IgD-negative memory B cell (primary cell): Measurements from ENCODE around the gene SUN3. TPM values are rescaled to one million over a fixed set of nuclear protein-coding genes. Genes with fewer than 3 reads are reported as not detected.

ENCODE experiments used
- H3K27ac Mint-ChIP-seq, 3 donors: one replicate each; pipeline ENCODE4 v1.8.0; 2020 to 2022; ENCODE audit warnings: mild to moderate bottlenecking in 3 of 3, mixed read lengths in 3 of 3, moderate library complexity in 1 of 3
- H3K27me3 Mint-ChIP-seq: one replicate; pipeline ENCODE4 v1.8.0; 2021; ENCODE audit warnings: mixed read lengths
- H3K36me3 Mint-ChIP-seq: one replicate; pipeline ENCODE4 v1.8.0; 2020; ENCODE audit warnings: mild to moderate bottlenecking, mixed read lengths
- H3K4me1 Mint-ChIP-seq, 3 donors: one replicate each; pipeline ENCODE4 v1.8.0; 2020 to 2022; ENCODE audit warnings: mixed read lengths in 3 of 3, mild to moderate bottlenecking in 1 of 3
- H3K4me3 Mint-ChIP-seq, 4 donors: one replicate each; pipeline ENCODE4 v1.8.0; 2020 to 2022; ENCODE audit warnings: mild to moderate bottlenecking in 4 of 4, mixed read lengths in 4 of 4, moderate library complexity in 3 of 4
- H3K9me3 Mint-ChIP-seq, 3 donors: one replicate each; pipeline ENCODE4 v1.8.0; 2020 to 2021; ENCODE audit warnings: mixed read lengths in 3 of 3, mild to moderate bottlenecking in 1 of 3
- polyA plus RNA-seq: library from polyadenylated mRNA; unstranded; fragments of 300-500 nt; fragmentation: Illumina TruSeq; gene quantifications from one replicate; pipeline ENCODE4 v1.2.3, GENCODE V29; 2021

Gene SUN3, protein sequence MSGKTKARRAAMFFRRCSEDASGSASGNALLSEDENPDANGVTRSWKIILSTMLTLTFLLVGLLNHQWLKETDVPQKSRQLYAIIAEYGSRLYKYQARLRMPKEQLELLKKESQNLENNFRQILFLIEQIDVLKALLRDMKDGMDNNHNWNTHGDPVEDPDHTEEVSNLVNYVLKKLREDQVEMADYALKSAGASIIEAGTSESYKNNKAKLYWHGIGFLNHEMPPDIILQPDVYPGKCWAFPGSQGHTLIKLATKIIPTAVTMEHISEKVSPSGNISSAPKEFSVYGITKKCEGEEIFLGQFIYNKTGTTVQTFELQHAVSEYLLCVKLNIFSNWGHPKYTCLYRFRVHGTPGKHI
- polyA plus RNA-seq, result not detected

DNA sequence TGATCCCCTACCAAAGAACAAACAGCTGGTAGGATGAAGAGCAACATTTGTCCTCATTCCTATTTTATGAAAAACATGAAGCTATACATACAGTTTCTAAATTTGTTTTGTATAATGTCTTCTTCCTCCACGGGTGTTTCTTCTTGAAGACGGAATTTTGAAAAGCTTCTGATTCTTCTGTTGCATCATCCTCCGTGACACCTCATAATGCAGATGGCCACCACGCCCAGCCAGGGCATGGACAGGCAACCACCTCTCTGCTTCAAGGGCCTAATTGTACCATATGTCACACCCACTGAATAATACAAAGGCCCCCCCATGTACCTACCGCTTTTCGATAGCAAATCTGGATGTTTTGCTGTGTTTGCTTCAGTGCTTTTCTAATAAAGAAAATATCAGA is at the start of gene SUN3:
SUN3 (minus strand) TSS at position 170 of the 400 bp plus-strand sequence; CDS start at position 1, 169 bp downstream.
- peaks cover 7% of the 10 kb centered on the region for H3K36me3 Mint-ChIP-seq
- peaks cover 35% of the 10 kb centered on the region for H3K27me3 Mint-ChIP-seq
- peaks cover 0 to 2% (median 0%) of the 10 kb centered on the region in 3 donors for H3K4me1 Mint-ChIP-seq
- H3K27ac Mint-ChIP-seq, result no peak within 1 kb of the TSS
- H3K4me3 Mint-ChIP-seq, result no peak within 1 kb of the TSS
- peaks cover 7 to 11% (median 10%) of the 10 kb centered on the region in 3 donors for H3K9me3 Mint-ChIP-seq

DNA sequence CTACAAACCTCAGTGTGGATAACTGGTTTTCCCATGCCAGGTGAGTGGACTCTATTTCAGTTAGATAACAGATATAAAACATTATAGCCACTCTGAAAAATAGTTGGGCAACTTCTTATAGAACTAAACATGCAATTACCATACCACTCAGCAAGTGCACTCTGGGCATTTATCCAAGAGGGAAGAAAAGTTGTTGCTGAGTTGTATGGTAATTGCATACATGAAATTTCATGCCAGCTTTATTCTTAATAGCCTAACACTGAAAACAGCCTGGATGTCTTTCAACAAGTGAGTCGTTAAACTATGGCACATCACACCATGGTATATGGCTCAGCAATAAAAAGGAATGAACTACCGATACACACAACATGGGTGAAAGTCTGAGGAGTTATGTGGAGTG is 49.6 kb upstream of the SUN3 start:
- Mint-ChIP-seq H3K9me3 (no peaks in the 10 kb centered on the region), H3K27me3 (no peaks in the 10 kb centered on the region), H3K36me3 (peaks cover 1% of the 10 kb centered on the region), H3K4me3 (no peak overlapping the region), H3K4me1 (no peaks in the 10 kb centered on the region), H3K27ac (no peak overlapping the region)

DNA sequence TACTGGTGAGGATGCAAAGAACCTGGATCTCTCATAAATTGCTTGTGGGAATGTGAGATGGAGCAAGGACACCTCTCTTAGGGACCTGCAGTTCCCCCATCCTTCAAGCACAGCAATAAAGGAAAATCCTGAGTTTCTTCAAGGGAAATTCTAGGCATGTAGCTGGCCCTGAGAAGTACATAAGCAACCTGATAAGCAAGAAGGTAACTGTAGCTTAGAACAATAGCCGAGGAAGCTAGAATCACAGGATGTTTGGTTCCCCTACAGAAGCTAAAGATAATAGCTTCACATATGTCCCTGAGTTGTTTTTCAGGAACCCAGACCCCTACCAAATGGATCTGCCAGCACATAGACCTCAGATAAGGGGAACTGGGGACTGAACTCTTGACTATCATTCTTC is 48.5 kb upstream of the SUN3 start:
- Mint-ChIP-seq H3K27ac (no peak overlapping the region), H3K4me3 (no peak overlapping the region), H3K36me3 (peaks cover 1% of the 10 kb centered on the region), H3K27me3 (no peaks in the 10 kb centered on the region), H3K4me1 (no peaks in the 10 kb centered on the region), H3K9me3 (no peaks in the 10 kb centered on the region)

DNA sequence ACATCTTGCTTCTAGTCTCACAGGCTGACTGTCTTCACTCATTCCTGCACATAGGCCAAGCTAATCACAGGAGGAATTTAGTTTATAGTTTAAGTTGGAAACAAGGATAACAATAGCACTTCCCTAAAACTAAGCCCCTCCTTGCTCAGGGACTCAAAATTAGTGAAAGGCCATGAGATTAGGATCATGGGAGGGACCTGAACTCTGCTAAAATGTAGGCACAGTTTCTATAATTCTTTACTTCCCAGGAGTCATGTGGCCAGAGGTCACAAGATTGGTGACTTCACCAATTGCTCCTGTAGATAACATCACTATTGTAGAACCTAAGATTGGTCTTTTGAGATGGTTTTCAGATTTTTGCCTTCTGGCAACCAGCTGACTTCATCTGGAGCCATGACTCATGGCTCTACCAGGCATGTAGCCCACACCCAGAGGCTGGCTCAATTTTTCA is 45.3 kb upstream of the SUN3 start:
- H3K4me1 Mint-ChIP-seq, result no peaks in the 10 kb centered on the region
- H3K9me3 Mint-ChIP-seq, result peaks cover 0 to 6% (median 1%) of the 10 kb centered on the region in 3 donors
- H3K27me3 Mint-ChIP-seq, result no peaks in the 10 kb centered on the region
- no peak overlapping the region for H3K4me3 Mint-ChIP-seq
- no peak overlapping the region for H3K27ac Mint-ChIP-seq
- peaks cover 1% of the 10 kb centered on the region for H3K36me3 Mint-ChIP-seq

DNA sequence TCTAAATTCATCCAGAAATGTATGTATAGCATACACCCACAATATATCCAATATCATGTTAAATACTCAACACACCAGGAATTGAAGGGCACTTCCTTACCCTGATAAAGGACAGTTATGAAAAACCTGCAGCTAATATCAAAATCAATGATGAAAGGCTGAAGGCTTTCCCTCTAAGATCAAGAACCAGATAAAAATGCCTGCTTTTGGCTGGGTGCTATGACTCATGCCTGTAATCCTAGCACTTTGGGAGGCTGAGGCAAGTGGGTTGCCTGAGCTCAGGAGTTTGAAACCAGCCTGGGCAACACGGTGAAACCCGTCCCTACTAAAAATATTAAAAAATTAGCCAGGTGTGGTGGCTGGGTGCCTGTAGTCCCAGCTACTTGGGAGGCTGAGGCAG is 38.6 kb upstream of the SUN3 start:
- no peak overlapping the region for H3K27ac Mint-ChIP-seq
- peaks cover 0 to 4% (median 0%) of the 10 kb centered on the region in 3 donors for H3K4me1 Mint-ChIP-seq
- H3K27me3 Mint-ChIP-seq, result peaks cover 8% of the 10 kb centered on the region
- peaks cover 2% of the 10 kb centered on the region for H3K36me3 Mint-ChIP-seq
- peaks cover 0 to 14% (median 3%) of the 10 kb centered on the region in 3 donors for H3K9me3 Mint-ChIP-seq
- H3K4me3 Mint-ChIP-seq, result no peak overlapping the region

DNA sequence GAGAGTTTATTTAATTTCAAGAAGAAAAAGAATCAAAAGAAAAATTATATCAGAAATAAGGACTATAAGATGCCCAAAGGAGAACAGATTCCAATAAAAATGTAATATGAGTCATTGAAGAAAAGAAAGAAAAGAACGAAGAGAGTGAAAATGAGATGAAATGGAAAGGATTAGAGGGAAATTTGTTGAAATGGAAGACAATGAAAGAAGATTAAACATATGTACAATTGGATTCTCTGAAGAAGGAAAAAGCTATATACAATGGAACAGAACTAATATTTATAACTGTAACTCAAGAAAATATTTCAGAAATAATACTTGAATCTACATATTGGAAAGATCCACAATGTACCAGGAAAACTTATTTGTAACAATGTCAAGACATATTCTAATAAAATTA is 35.1 kb upstream of the SUN3 start:
- Mint-ChIP-seq H3K27me3 (peaks cover 8% of the 10 kb centered on the region), H3K4me1 (peaks cover 0 to 5% (median 1%) of the 10 kb centered on the region in 3 donors), H3K4me3 (no peak overlapping the region), H3K36me3 (peaks cover 2% of the 10 kb centered on the region), H3K27ac (no peak overlapping the region), H3K9me3 (peaks cover 0 to 8% (median 3%) of the 10 kb centered on the region in 3 donors)

DNA sequence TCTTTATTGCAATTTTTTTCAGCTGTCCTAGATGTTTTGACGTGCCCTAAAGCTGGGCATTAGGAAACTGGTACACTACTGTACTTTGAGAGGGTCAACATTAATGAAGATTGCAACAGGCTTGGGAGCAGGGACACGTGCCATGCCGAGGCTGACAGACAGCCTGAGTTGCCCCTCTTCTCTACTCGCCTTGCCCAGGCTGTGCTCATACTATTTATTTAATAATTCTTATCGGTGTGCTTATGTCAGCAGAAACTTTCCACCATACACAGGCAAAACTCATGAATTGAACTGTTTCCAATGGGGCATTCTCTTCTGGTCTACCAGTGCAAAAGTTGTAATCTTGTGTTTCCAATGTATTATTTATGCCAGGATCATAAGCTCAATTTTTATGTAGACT is 30.8 kb upstream of the SUN3 start:
- H3K27ac Mint-ChIP-seq, result no peak overlapping the region

DNA sequence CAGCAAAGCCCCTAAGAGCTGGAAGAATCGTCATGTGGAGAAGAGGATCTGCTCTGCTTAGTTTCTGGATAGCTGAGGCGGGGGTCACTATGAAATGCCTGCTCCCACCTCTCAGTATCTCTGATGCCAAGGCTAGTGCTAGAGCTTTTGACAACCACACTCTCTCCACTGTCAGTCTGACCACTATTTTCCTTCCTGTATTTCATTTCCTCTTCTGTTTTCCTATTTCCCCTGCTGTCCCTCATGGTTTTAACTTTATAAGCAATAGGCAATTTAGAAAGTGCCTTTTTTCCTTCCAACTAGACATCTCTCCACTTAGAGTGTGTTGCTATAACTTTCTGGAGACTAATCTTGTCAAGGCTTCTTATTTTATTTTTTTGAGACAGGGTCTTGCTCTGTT is 30.1 kb upstream of the SUN3 start:
- Mint-ChIP-seq H3K4me3 (no peak overlapping the region), H3K9me3 (peaks cover 3 to 16% (median 6%) of the 10 kb centered on the region in 3 donors), H3K36me3 (peaks cover 2% of the 10 kb centered on the region), H3K27ac (no peak overlapping the region), H3K27me3 (peaks cover 3% of the 10 kb centered on the region), H3K4me1 (peaks cover 0 to 4% (median 1%) of the 10 kb centered on the region in 3 donors)

More for the DNA sequence above, 30.8 kb upstream of the SUN3 start:
- Mint-ChIP-seq H3K4me1 (peaks cover 0 to 4% (median 1%) of the 10 kb centered on the region in 3 donors), H3K27me3 (peaks cover 3% of the 10 kb centered on the region), H3K4me3 (no peak overlapping the region), H3K9me3 (peaks cover 3 to 21% (median 6%) of the 10 kb centered on the region in 3 donors), H3K36me3 (peaks cover 2% of the 10 kb centered on the region)

DNA sequence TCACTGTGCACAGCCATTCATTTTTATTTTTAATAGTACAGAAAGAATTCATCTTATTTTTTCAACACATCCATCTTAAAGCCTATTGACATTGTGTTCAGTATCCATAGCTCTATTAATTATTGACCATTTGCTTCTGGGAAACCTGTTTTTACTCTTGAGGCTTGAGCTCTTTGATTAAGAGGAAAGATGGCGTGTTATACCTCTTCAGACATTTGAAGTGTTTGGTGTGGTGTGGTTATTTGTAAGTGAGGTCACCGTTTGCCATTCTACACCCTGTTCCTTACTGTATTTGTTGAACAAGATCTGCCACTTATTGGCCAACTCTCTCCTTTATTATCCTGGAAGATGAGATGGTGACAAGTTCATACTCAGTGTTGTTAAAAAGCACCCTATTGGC is 24.8 kb upstream of the SUN3 start:
- Mint-ChIP-seq H3K4me3 (no peak overlapping the region), H3K36me3 (no peaks in the 10 kb centered on the region), H3K4me1 (peaks cover 1 to 3% (median 2%) of the 10 kb centered on the region in 3 donors), H3K27me3 (peaks cover 4% of the 10 kb centered on the region), H3K27ac (no peak overlapping the region), H3K9me3 (peaks cover 2 to 13% (median 3%) of the 10 kb centered on the region in 3 donors)

DNA sequence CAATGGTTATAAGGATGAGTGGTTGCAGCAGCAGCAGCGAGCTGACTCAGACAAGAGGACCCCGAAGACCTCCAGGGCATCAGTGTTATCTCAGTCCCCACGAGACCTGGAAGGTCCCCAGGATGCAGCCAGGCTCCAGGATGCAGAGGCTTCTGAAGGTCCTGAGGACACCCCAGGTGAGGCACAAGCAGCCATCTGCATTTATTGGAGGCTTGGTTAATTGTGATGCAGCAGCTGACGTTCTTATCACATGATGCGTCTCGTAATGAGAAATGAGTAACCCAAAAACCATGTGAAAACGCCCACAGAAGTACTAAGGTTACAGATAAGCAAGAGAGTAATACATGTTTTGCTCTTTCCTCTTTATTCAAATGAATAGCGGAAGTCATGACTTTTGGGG is 23.8 kb upstream of the SUN3 start:
- Mint-ChIP-seq H3K9me3 (peaks cover 2 to 10% (median 3%) of the 10 kb centered on the region in 3 donors), H3K27me3 (peaks cover 4% of the 10 kb centered on the region), H3K36me3 (no peaks in the 10 kb centered on the region), H3K4me3 (no peak overlapping the region), H3K4me1 (peaks cover 1 to 3% (median 2%) of the 10 kb centered on the region in 3 donors), H3K27ac (no peak overlapping the region)

DNA sequence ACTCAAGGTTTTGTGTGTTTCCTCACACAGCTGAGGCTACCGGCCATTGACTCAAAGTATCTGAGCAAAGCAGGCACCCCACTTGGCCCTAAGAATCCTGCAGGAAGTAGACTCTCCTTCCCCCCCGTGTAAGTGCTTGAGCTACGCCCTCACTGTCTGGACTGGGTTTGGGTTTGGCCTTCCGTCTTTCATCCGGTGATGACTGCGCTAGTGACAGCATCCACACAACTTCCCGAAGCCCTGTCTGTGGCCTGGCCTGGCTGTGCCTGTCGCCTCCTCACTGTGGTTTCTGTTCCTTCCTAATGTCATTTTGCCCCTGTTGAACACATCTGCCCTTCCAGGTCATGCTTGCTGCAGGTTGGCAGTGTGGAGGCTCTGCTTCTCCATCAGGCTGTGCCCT is 20.9 kb upstream of the SUN3 start:
- Mint-ChIP-seq H3K27ac (no peak overlapping the region), H3K4me3 (no peak overlapping the region)

DNA sequence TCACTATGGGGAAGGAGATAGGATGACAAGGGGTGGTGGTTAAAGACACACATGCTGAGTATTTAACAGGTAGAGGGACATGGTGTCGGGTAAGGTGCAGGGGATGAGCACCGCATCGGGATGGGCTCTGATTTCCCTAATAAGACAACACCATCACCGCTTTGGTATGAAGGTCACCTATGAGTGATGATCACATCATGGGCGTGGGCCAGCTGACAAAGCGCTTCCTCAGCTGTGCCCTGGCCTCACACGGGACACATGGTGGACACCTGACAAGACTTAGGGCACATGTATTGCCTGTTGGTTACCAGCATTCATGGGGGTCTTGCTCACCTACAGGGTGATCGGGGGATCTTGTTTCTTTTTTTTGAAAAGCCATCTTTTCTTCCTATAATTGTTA is 19.2 kb upstream of the SUN3 start:
- H3K9me3 Mint-ChIP-seq, result no peaks in the 10 kb centered on the region
- peaks cover 3% of the 10 kb centered on the region for H3K27me3 Mint-ChIP-seq
- H3K36me3 Mint-ChIP-seq, result no peaks in the 10 kb centered on the region
- H3K4me1 Mint-ChIP-seq, result peaks cover 1 to 7% (median 6%) of the 10 kb centered on the region in 3 donors
- H3K27ac Mint-ChIP-seq, result no peak overlapping the region
- H3K4me3 Mint-ChIP-seq, result no peak overlapping the region

More for the DNA sequence above, 20.9 kb upstream of the SUN3 start:
- no peaks in the 10 kb centered on the region for H3K9me3 Mint-ChIP-seq
- H3K36me3 Mint-ChIP-seq, result no peaks in the 10 kb centered on the region
- H3K27me3 Mint-ChIP-seq, result peaks cover 4% of the 10 kb centered on the region
- peaks cover 1 to 7% (median 6%) of the 10 kb centered on the region in 3 donors for H3K4me1 Mint-ChIP-seq

DNA sequence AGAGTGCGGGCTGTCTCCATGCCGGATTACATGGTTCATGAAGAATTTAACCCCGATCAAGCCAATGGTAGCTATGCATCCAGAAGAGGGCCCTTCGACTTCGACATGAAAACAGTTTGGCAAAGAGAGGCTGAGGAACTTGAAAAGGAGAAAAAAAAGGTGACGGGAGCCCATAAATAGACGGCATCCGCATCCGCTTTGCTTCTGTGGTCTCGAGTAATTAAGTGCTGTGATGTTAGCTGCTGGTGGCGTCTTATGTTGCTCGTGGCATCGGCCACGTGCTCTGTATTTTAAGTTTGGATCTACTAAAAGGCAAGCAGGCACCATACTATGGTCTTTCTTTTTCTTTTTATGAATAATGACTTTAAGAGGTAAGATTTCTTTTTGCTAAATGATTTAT is 17.6 kb upstream of the SUN3 start:
- H3K9me3 Mint-ChIP-seq, result no peaks in the 10 kb centered on the region
- peaks cover 0 to 4% (median 4%) of the 10 kb centered on the region in 3 donors for H3K4me1 Mint-ChIP-seq
- H3K27ac Mint-ChIP-seq, result no peak overlapping the region
- no peak overlapping the region for H3K4me3 Mint-ChIP-seq
- H3K27me3 Mint-ChIP-seq, result no peaks in the 10 kb centered on the region
- no peaks in the 10 kb centered on the region for H3K36me3 Mint-ChIP-seq

DNA sequence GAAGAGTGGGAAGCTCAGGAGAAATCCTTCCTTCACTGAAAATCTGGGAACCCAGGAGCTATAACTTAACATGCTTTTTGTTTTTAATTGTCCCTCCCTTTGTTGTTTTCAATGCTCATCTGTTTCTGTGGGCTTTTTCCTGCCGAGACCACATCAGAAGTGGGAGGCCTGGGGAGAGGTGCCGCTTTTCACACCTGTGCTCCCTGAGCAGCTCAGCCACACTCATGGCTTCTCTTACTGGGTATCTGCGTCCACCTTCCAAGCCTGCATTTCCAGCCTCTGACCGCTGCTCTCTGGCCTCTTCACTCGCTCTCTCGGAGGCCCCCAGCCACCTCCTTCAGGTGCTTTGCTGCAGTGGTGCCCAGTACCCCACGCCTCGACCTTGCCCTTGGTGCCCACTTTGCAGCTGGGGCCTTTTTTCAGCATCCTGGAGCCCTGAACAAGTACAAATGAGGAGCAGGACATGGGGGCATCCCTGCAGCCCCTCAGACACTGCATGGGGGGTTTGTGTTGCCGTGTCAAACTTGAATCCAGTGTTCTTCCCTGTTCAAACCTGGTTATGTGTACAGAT is 16.4 kb upstream of the SUN3 start:
- H3K4me3 Mint-ChIP-seq, result peak overlapping the region in 1 of 4 donors; percentile 65
- no peaks in the 10 kb centered on the region for H3K27me3 Mint-ChIP-seq
- H3K9me3 Mint-ChIP-seq, result no peaks in the 10 kb centered on the region
- no peak overlapping the region for H3K27ac Mint-ChIP-seq
- peaks cover 0 to 4% (median 4%) of the 10 kb centered on the region in 3 donors for H3K4me1 Mint-ChIP-seq
- no peaks in the 10 kb centered on the region for H3K36me3 Mint-ChIP-seq

DNA sequence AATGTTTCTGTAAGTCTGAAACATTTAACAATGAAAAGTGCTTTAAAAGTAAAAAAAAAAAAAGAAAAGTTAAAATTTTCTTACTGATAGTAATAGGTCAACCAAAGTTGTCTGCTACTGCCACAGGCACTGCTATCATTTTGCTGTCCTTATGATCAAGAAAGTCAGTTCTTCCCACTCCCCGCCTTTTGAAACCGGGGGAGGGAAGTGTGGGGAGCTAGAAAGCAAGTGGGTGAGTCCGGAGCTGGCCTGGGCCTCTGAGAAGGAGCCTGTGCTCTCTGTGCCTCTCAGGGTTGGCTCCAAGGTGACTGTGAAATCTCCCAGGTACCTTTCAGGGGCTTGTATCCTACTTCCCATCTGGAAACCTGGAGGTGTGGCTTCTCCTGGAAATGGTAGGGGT is 13.7 kb upstream of the SUN3 start:
- peaks cover 0 to 4% (median 4%) of the 10 kb centered on the region in 3 donors for H3K4me1 Mint-ChIP-seq
- H3K27ac Mint-ChIP-seq, result no peak overlapping the region
- no peaks in the 10 kb centered on the region for H3K9me3 Mint-ChIP-seq
- H3K4me3 Mint-ChIP-seq, result no peak overlapping the region
- no peaks in the 10 kb centered on the region for H3K27me3 Mint-ChIP-seq
- H3K36me3 Mint-ChIP-seq, result no peaks in the 10 kb centered on the region
